GM13977 (cell line): ENCODE data around the gene THRB.

ENCODE experiments used
- DNase-seq: peaks from one replicate; pipeline ENCODE4 v3.0.0; 2012; ENCODE audit warnings: low spot score
- in situ Hi-C: fragments of 300-500 bp; cut with MboI; formaldehyde crosslinking; loops from one replicate; pipeline ENCODE4 v1.12.0; 2022; ENCODE audit warnings: low sequenced_read_pairs, low pct_unique_long_range_greater_than_20kb, mixed read lengths, inconsistent platforms; ENCODE audit not compliant: unreplicated experiment
- TF ChIP-seq, protein P1 (sequence below): IDR thresholded peaks from 2 replicates; pipeline ENCODE4 v1.5.1; 2012; ENCODE audit warnings: mild to moderate bottlenecking, control low read depth; ENCODE audit not compliant: insufficient read depth; ENCODE audit errors: extremely low read depth, missing control alignments

Gene THRB

DNA sequence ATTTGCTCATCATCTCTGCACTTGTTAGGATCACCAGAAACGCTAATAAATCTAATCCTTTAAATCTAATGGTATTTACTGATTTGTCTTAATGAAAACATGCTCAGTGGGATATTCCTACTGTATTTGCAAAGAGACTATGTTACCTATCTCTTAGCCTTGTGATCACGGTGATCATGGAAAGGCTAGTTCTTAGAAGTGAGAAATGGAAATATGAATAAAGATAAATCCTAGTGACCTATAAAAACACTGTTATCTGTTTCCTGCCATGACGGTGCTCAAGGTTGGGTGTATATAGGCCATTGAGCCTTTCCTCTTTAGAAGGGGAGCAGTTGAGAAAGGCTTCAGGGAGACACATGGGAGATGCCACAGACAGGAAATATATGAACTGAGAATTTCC lies 116.3 kb downstream of the THRB start:
- in situ Hi-C loops, result no loop called here
- no peak for DNase-seq

GRCh38 chr3:24377218-24377993 lies 117.2 kb downstream of the THRB start:
- in situ Hi-C loops, result no loop called here
- TF ChIP-seq, protein P1, sequence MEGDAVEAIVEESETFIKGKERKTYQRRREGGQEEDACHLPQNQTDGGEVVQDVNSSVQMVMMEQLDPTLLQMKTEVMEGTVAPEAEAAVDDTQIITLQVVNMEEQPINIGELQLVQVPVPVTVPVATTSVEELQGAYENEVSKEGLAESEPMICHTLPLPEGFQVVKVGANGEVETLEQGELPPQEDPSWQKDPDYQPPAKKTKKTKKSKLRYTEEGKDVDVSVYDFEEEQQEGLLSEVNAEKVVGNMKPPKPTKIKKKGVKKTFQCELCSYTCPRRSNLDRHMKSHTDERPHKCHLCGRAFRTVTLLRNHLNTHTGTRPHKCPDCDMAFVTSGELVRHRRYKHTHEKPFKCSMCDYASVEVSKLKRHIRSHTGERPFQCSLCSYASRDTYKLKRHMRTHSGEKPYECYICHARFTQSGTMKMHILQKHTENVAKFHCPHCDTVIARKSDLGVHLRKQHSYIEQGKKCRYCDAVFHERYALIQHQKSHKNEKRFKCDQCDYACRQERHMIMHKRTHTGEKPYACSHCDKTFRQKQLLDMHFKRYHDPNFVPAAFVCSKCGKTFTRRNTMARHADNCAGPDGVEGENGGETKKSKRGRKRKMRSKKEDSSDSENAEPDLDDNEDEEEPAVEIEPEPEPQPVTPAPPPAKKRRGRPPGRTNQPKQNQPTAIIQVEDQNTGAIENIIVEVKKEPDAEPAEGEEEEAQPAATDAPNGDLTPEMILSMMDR, result no peak
- DNase-seq, result no peak

More for the DNA sequence above, 116.3 kb downstream of the THRB start:
- TF ChIP-seq, protein P1, result no peak

- in situ Hi-C loops, result no loop called here
- TF ChIP-seq, protein P1, result no peak
Observed at GRCh38 chr3:24375947-24376384, 118.7 kb downstream of the THRB start.

DNA sequence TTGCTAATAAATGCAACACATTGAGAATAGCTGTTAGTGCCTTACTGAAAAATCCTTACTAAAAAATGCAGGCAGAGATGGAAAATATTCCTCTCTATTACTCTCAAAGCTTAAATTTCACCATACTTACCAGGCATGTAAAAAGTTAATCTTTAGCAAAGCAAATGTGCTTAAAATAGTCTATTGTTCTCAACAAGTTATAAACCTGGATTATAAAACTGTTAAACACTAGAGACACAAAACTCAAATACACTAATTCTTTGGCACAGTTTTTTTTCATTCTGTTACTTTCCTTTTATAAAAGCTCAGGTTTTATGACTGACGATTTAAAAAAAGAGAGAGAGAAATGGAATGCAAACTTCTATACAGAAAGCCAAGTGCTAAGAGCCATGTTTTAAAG lies 119.8 kb downstream of the THRB start:
- TF ChIP-seq, protein P1, result no peak
- no peak for DNase-seq
- in situ Hi-C loops, result no loop called here

More at GRCh38 chr3:24375947-24376384, 118.7 kb downstream of the THRB start:
- DNase-seq, result no peak

- in situ Hi-C loops, result no loop called here
- DNase-seq, result no peak
- TF ChIP-seq, protein P1, result no peak
Observed at GRCh38 chr3:24373198-24373959, 121.3 kb downstream of the THRB start.

GRCh38 chr3:24372559-24373197 lies 122.0 kb downstream of the THRB start:
- in situ Hi-C loops, result no loop called here
- TF ChIP-seq, protein P1, result no peak
- DNase-seq, result no peak
